RWPE1 (cell line): ENCODE measurements around the gene CCDC69.

Experiments used
- CTCF ChIA-PET: fragments of 350-600 bp; sonication (Branson Sonifier 250); formaldehyde crosslinking; extraction: SDS; loops from one replicate; lab custom pipeline; 2021; lab: Yijun Ruan, JAX
- POLR2A ChIA-PET: fragments of 400-600 bp; formaldehyde crosslinking; extraction: SDS; loops from one replicate; lab custom pipeline; 2020; ENCODE audit warnings: antibody characterized with exemption; ENCODE audit not compliant: low non-redundant PET; lab: Yijun Ruan, JAX
- DNase-seq: peaks from one replicate; pipeline ENCODE4 v3.0.0; 2012; ENCODE audit warnings: low spot score
- H3K27ac ChIP-seq: fragments of 450-650 bp; 2 replicates; pipeline ENCODE4 v1.5.1; 2017
- CTCF ChIP-seq: fragments of 450-650 bp; conservative IDR thresholded peaks from 2 replicates; pipeline ENCODE4 v1.5.1; 2017; ENCODE audit warnings: low read depth, mild to moderate bottlenecking

CCDC69 gene

DNA sequence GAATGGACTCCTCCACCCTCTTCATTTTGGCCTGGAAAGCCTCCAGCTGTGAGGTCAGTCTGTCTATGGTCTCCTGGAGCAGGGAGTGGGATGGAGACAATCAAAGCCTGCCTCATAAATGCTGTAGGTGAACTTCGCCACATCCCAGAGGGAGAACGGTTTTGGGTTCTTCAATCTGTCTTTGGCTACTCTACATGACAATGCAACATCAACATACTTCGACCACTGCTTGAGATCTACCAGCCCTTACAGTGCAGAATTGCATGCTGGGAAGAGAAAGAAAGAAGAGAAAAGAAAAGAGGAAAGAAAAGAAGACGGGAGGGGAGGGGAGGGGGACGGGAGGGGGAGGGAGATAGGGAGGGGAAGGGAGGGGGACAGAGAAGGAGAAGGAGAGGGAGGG, 37.8 kb downstream of the CCDC69 start:
- POLR2A ChIA-PET, result no interaction called here

DNA sequence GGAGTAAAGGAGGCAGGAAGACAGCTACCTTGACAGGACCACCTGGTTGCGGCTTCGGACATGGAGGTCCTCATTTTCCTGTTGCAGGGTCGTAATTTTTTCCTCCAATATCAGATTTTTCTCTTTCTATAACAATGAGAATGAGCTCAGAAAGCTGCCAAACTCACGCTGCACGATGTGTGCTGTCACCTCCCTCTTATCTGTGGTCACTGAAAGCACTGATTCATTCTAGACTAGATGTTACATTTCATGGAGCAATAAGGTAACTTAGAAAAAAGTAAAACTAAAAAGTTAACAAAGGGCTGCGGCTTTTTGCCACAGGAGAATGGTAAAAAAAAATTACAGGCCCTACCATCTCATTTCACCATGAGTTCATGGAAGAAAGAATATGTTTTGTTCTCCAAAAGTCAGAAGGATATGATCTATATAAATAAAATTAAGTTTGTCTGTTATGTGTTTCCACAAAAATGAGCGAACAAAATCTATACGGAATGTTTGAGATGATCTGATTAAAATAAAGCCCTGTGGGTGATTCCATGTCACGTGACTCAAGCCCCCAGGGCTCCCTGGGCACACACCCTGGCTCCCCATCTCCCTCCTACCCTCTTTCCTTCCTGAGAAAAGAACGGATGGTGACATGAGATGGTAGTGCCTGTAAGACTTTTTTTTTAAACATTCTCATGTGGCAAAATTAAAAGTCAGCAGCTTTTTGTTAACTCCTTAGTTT, 39.4 kb downstream of the CCDC69 start:
- CTCF ChIA-PET, result interaction anchor here (0.8 kb wide), 1 partner anchor 20 kb away, joined by 3 read pairs; no protein-coding TSS in a partner anchor
- POLR2A ChIA-PET, result no interaction called here
- no peak for DNase-seq
- no peak overlapping the region for H3K27ac ChIP-seq
- TF ChIP-seq CTCF, result no peak

More for the DNA sequence above, 37.8 kb downstream of the CCDC69 start:
- CTCF ChIA-PET, result no interaction called here
- TF ChIP-seq CTCF, result no peak
- H3K27ac ChIP-seq, result no peak overlapping the region
- DNase-seq, result no peak

DNA sequence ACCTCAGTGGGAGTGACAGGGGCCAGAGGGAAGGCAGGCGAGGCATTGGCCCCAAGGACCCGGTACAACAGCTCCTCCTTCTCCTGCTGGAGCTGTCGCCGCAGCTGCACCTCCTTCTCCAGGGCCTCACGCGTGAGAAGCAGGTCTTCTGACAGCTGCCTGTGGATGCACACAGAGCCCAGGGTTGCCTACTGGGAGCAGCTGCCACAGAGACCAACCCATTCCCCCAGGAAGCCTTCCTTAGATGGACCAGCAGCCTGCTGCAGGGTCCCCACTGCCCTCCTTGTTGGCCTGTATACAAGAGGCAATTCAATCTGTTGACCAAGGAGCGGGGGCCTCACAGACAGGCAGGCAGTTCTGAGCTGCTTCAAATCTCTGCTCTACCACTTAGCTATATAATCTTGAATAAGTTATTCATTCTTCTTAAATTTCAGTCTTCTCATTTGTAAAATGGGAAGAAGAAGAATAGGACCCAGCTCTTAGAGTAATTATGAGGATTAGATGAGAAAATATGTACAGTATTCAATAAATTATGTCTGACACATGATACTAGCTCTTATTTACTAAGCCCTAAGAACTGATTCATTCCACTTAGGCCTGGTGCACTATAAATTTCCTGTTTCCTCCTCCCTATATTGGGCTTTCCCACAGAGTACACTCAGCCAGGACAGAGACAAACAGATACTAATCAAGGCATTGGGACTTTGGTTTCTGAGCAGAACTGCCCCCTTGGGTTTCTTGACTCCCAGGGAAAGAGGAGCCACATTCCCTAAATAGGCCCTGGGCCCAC, 40.2 kb downstream of the CCDC69 start:
- POLR2A ChIA-PET, result no interaction called here
- no peak for DNase-seq
- CTCF ChIA-PET, result interaction anchor here (0.8 to 1.0 kb wide), 3 partner anchors 19 to 68 kb away, joined by 3 read pairs; partner anchors contain the start of gene CCDC69
- TF ChIP-seq CTCF, result no peak
- H3K27ac ChIP-seq, result no peak overlapping the region

- ChIA-PET POLR2A (no interaction called here), CTCF (interaction anchor here (0.8 to 1.0 kb wide), 2 partner anchors 41 to 67 kb away, joined by 3 read pairs; partner anchors contain the start of gene CCDC69)
- no peak for TF ChIP-seq CTCF
- no peak for DNase-seq
- no peak overlapping the region for H3K27ac ChIP-seq
These were observed 40.9 kb downstream of the CCDC69 start for GRCh38 chr5:151182976-151183375.

GRCh38 chr5:151182524-151182900, 41.4 kb downstream of the CCDC69 start:
- no peak for DNase-seq
- POLR2A ChIA-PET, result no interaction called here
- CTCF ChIA-PET, result interaction anchor here (1.0 kb wide), 1 partner anchor 67 kb away, joined by 3 read pairs; no protein-coding TSS in a partner anchor
- no peak overlapping the region for H3K27ac ChIP-seq
- TF ChIP-seq CTCF, result no peak

DNA sequence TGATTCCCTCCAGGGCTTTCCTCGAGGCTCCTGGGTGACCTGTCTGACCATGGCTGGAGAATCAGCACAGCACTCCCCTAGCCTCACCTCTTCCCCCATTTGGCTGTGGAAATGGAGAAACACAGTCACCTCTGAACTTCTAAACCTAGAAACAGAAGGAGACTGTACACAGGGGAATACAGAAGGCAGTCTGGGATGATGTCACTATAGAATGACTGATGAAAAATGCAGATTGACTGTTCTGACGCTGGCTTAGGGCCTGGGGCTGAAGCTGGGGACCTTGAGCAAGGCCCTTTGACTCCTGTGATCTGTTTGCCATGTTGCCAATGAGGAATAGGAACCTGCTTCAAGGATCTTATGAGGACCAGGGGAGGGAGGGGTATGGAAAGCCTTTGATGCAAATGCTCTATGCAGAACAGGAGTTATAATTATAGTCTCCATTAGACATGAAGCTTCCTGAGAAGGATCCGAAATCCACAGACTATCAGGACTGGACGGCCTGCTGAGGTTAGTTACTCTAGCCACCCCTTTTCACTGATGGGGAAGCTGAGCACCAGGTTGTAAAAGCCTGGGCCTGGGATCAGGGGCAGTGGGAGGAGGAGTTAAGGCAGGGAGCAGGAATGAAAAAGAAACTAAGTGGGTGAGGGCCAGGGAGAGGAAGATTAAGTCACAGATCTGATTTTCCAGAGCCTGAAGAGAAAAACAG, 41.9 kb downstream of the CCDC69 start:
- ChIA-PET CTCF (no interaction called here), POLR2A (no interaction called here)
- H3K27ac ChIP-seq, result no peak overlapping the region
- TF ChIP-seq CTCF, result no peak
- DNase-seq, result no peak
